ENCODE results near the gene CBR1.

Gene CBR1

GRCh38 chr21:36120304-36120888 lies 50.6 kb downstream of the CBR1 start:
- no peak for DNase-seq
